WTC11 (cell line): Measurements from ENCODE around the gene RGS14. TPM values are rescaled to one million over a fixed set of nuclear protein-coding genes. Genes with fewer than 3 reads are reported as not detected.

Source experiments
- ATAC-seq: fragments of 200-7000 bp; cut with Tn5 transposase; 2 replicates; pipeline ENCODE4 v1.10.0; 2021; ENCODE audit warnings: mild to moderate bottlenecking, moderate library complexity
- CTCF ChIA-PET: fragments of 300-600 bp; sonication (Branson Sonifier 250); formaldehyde crosslinking; loops from one replicate; lab custom pipeline; 2021; ENCODE audit warnings: antibody characterized with exemption; lab: Charles Lee
- POLR2A ChIA-PET: fragments of 350-600 bp; sonication (Branson Sonifier 250); formaldehyde crosslinking; loops from one replicate; lab custom pipeline; 2021; ENCODE audit warnings: antibody characterized with exemption; lab: Charles Lee
- DNase-seq: peaks from one replicate; pipeline ENCODE4 v3.0.0; 2021; ENCODE audit warnings: low spot score
- H3K27ac Mint-ChIP-seq: 2 replicates; pipeline ENCODE4 v1.8.0; 2021; ENCODE audit warnings: mixed read lengths
- H3K27me3 Mint-ChIP-seq: 2 replicates; pipeline ENCODE4 v1.8.0; 2021; ENCODE audit warnings: low read depth, mild to moderate bottlenecking, moderate library complexity, mixed read lengths
- H3K36me3 Mint-ChIP-seq: 2 replicates; pipeline ENCODE4 v1.8.0; 2021; ENCODE audit warnings: mixed read lengths
- H3K4me1 Mint-ChIP-seq: 2 replicates; pipeline ENCODE4 v1.8.0; 2022; ENCODE audit warnings: mixed read lengths
- H3K4me3 Mint-ChIP-seq: 2 replicates; pipeline ENCODE4 v1.8.0; 2021; ENCODE audit warnings: mild to moderate bottlenecking, moderate library complexity, mixed read lengths
- H3K9me3 Mint-ChIP-seq: 2 replicates; pipeline ENCODE4 v1.8.0; 2021; ENCODE audit warnings: mixed read lengths
- ETV6 ChIP-seq: sonication (generic); formaldehyde crosslinking; IDR thresholded peaks from 2 replicates; pipeline ENCODE4 v1.8.1; 2022; ENCODE audit warnings: mild to moderate bottlenecking, missing genetic modification reagents
- FOXJ3 ChIP-seq: sonication (generic); formaldehyde crosslinking; IDR thresholded peaks from 2 replicates; pipeline ENCODE4 v1.9.0; 2021; ENCODE audit warnings: missing genetic modification reagents, mild to moderate bottlenecking, borderline replicate concordance
- FOXP1 ChIP-seq: sonication (generic); formaldehyde crosslinking; IDR thresholded peaks from 2 replicates; pipeline ENCODE4 v1.8.0; 2022; ENCODE audit warnings: missing genetic modification reagents, mild to moderate bottlenecking, moderate library complexity, borderline replicate concordance
- GTF2I ChIP-seq: fragments of 250-450 bp; sonication (Bioruptor Pico); conservative IDR thresholded peaks from 2 replicates; pipeline ENCODE4 v1.4.0; 2021; ENCODE audit warnings: mild to moderate bottlenecking
- NFATC4 ChIP-seq: fragments of 250-450 bp; sonication (Bioruptor Pico); IDR thresholded peaks from 2 replicates; pipeline ENCODE4 v1.9.0; 2021; ENCODE audit warnings: mild to moderate bottlenecking
- NR1H2 ChIP-seq: sonication (generic); formaldehyde crosslinking; IDR thresholded peaks from 2 replicates; pipeline ENCODE4 v1.9.0; 2021; ENCODE audit warnings: mild to moderate bottlenecking, moderate library complexity, missing genetic modification reagents
- OVOL2 ChIP-seq: fragments of 250-450 bp; sonication (Bioruptor Pico); IDR thresholded peaks from 2 replicates; pipeline ENCODE4 v1.9.0; 2021; ENCODE audit warnings: mild to moderate bottlenecking, borderline replicate concordance
- SMAD4 ChIP-seq: sonication (generic); formaldehyde crosslinking; IDR thresholded peaks from 2 replicates; pipeline ENCODE4 v1.8.0; 2022; ENCODE audit warnings: mild to moderate bottlenecking, missing genetic modification reagents
- total RNA-seq: library from RNA; stranded (reverse); gene quantifications from 3 replicates; pipeline ENCODE4 v1.2.3, GENCODE V29; 2021
- TF ChIP-seq, protein P1 (sequence below): sonication (generic); formaldehyde crosslinking; IDR thresholded peaks from 2 replicates; pipeline ENCODE4 v1.8.0; 2022; ENCODE audit warnings: mild to moderate bottlenecking, missing genetic modification reagents
- TF ChIP-seq, protein P2 (sequence below): sonication (generic); formaldehyde crosslinking; IDR thresholded peaks from 2 replicates; pipeline ENCODE4 v1.8.1; 2023; ENCODE audit warnings: mild to moderate bottlenecking, missing genetic modification reagents
- TF ChIP-seq, protein P3 (sequence below): sonication (generic); formaldehyde crosslinking; IDR thresholded peaks from 2 replicates; pipeline ENCODE4 v1.8.0; 2023; ENCODE audit warnings: mild to moderate bottlenecking, missing genetic modification reagents
- TF ChIP-seq, protein P4 (sequence below): fragments of 250-450 bp; sonication (Bioruptor Pico); conservative IDR thresholded peaks from 2 replicates; pipeline ENCODE4 v1.9.0; 2021; ENCODE audit warnings: mild to moderate bottlenecking
- TF ChIP-seq, protein P5 (sequence below): sonication (generic); formaldehyde crosslinking; IDR thresholded peaks from 2 replicates; pipeline ENCODE4 v1.8.1; 2023; ENCODE audit warnings: mild to moderate bottlenecking, moderate library complexity, missing genetic modification reagents
- TF ChIP-seq, protein P6 (sequence below): sonication (generic); formaldehyde crosslinking; conservative IDR thresholded peaks from 2 replicates; pipeline ENCODE4 v1.8.1; 2023; ENCODE audit warnings: mild to moderate bottlenecking, low read depth, missing genetic modification reagents, moderate library complexity

The RGS14 gene
- total RNA-seq, 1 experiment from 2014 or later, result 74.6 TPM

DNA sequence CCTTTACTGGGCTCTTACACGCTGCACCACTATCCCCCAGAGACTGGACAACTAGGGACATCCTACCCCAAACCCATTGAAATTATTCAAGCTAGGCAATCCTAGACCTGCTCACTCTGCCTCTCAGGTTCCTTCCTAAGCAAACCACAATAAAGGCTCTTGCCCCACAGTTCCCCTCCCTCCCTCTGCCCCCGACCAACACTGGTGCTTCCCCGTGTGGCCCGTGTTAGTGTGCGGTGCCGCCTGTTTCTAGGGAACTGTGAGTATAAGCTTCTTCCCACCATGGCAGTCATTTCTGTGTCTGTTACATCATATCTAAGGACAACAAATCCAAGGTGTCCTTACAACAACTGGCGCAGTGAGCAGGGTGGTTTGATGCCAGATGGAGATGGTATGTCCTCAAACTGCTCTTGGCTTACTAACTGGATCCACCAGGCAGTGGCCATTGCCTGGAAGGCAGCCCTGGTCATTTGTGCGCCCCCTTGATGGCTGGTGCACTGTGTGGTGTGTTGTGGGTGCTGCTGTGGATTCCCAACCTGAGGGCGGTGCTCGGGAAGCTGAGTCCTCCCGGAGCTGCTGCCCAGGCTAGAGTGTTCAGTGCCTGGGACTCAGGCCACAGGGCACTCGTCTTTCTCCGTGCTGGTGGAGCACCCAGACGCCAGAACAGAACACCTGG is 37.7 kb upstream of the RGS14 start (continued):
- TF ChIP-seq, protein P1, sequence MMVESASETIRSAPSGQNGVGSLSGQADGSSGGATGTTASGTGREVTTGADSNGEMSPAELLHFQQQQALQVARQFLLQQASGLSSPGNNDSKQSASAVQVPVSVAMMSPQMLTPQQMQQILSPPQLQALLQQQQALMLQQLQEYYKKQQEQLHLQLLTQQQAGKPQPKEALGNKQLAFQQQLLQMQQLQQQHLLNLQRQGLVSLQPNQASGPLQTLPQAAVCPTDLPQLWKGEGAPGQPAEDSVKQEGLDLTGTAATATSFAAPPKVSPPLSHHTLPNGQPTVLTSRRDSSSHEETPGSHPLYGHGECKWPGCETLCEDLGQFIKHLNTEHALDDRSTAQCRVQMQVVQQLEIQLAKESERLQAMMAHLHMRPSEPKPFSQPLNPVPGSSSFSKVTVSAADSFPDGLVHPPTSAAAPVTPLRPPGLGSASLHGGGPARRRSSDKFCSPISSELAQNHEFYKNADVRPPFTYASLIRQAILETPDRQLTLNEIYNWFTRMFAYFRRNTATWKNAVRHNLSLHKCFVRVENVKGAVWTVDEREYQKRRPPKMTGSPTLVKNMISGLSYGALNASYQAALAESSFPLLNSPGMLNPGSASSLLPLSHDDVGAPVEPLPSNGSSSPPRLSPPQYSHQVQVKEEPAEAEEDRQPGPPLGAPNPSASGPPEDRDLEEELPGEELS (CRISPR knock-in tag), result no peak

DNA sequence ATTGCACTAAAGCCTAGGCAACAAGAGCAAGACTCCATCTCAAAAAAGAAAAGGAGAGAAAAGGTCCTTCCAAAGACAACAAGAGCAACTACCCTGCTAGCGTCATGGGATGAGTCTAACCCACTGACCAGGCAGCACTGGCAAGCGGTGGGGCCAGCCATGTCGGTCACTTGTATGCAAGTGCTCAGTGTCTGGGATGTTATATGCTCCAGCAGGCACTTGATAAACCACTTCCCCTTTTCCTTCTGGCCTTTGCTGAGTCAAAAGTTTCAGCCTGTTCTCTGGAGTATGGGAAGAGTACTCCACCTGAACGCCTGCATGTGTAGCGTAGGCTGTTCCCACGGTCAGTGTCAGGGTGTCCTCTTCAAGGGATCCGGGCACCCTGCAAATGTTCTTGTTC is 36.8 kb upstream of the RGS14 start:
- peaks cover 12% of the 10 kb centered on the region for H3K36me3 Mint-ChIP-seq
- CTCF ChIA-PET, result interaction anchor here (1.5 to 2.9 kb wide), 2 partner anchors 11 to 70 kb away, joined by 3 to 39 read pairs; no protein-coding TSS in a partner anchor
- TF ChIP-seq, protein P2, sequence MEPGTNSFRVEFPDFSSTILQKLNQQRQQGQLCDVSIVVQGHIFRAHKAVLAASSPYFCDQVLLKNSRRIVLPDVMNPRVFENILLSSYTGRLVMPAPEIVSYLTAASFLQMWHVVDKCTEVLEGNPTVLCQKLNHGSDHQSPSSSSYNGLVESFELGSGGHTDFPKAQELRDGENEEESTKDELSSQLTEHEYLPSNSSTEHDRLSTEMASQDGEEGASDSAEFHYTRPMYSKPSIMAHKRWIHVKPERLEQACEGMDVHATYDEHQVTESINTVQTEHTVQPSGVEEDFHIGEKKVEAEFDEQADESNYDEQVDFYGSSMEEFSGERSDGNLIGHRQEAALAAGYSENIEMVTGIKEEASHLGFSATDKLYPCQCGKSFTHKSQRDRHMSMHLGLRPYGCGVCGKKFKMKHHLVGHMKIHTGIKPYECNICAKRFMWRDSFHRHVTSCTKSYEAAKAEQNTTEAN, result no peak
- TF ChIP-seq FOXP1 (CRISPR knock-in tag) (no peak), NR1H2 (CRISPR knock-in tag) (no peak), NFATC4 (no peak), OVOL2 (CRISPR knock-in tag) (no peak), GTF2I (no peak), FOXJ3 (CRISPR knock-in tag) (no peak), SMAD4 (no peak), ETV6 (no peak)
- TF ChIP-seq, protein P3, sequence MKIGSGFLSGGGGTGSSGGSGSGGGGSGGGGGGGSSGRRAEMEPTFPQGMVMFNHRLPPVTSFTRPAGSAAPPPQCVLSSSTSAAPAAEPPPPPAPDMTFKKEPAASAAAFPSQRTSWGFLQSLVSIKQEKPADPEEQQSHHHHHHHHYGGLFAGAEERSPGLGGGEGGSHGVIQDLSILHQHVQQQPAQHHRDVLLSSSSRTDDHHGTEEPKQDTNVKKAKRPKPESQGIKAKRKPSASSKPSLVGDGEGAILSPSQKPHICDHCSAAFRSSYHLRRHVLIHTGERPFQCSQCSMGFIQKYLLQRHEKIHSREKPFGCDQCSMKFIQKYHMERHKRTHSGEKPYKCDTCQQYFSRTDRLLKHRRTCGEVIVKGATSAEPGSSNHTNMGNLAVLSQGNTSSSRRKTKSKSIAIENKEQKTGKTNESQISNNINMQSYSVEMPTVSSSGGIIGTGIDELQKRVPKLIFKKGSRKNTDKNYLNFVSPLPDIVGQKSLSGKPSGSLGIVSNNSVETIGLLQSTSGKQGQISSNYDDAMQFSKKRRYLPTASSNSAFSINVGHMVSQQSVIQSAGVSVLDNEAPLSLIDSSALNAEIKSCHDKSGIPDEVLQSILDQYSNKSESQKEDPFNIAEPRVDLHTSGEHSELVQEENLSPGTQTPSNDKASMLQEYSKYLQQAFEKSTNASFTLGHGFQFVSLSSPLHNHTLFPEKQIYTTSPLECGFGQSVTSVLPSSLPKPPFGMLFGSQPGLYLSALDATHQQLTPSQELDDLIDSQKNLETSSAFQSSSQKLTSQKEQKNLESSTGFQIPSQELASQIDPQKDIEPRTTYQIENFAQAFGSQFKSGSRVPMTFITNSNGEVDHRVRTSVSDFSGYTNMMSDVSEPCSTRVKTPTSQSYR (CRISPR knock-in tag), result no peak
- TF ChIP-seq, protein P4, sequence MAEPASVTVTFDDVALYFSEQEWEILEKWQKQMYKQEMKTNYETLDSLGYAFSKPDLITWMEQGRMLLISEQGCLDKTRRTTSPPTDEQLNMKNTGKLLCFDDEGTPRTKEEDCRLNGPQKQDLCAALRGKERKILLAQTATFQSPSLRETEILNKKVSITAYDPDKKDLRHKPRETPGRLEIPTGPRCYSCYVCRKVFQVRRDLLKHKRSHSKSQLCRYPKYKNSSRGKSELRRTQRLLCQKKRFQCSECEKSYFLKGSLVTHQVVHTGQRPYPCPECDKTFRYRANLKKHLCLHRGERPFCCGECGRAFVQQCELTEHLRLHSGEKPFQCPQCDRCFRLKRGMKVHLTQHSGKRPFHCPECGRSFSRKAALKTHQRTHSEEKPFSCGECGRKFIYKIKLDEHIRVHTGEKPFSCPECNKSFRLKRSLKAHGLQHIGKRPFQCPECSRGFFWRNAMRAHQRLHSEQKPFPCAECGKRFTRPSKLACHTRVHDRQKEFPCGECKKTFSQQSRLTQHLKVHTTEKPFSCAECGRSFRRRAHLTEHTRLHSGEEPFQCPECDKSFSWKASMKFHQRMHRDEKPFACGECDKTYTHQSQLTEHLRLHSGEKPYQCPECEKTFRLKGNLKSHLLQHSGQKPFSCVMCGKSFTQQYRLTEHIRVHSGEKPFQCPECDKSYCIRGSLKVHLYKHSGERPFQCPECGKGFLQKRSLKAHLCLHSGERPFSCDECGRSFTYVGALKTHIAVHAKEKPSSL (CRISPR knock-in tag), result no peak
- TF ChIP-seq, protein P5, sequence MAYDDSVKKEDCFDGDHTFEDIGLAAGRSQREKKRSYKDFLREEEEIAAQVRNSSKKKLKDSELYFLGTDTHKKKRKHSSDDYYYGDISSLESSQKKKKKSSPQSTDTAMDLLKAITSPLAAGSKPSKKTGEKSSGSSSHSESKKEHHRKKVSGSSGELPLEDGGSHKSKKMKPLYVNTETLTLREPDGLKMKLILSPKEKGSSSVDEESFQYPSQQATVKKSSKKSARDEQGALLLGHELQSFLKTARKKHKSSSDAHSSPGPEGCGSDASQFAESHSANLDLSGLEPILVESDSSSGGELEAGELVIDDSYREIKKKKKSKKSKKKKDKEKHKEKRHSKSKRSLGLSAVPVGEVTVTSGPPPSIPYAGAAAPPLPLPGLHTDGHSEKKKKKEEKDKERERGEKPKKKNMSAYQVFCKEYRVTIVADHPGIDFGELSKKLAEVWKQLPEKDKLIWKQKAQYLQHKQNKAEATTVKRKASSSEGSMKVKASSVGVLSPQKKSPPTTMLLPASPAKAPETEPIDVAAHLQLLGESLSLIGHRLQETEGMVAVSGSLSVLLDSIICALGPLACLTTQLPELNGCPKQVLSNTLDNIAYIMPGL (CRISPR knock-in tag), result no peak
- TF ChIP-seq, protein P6, sequence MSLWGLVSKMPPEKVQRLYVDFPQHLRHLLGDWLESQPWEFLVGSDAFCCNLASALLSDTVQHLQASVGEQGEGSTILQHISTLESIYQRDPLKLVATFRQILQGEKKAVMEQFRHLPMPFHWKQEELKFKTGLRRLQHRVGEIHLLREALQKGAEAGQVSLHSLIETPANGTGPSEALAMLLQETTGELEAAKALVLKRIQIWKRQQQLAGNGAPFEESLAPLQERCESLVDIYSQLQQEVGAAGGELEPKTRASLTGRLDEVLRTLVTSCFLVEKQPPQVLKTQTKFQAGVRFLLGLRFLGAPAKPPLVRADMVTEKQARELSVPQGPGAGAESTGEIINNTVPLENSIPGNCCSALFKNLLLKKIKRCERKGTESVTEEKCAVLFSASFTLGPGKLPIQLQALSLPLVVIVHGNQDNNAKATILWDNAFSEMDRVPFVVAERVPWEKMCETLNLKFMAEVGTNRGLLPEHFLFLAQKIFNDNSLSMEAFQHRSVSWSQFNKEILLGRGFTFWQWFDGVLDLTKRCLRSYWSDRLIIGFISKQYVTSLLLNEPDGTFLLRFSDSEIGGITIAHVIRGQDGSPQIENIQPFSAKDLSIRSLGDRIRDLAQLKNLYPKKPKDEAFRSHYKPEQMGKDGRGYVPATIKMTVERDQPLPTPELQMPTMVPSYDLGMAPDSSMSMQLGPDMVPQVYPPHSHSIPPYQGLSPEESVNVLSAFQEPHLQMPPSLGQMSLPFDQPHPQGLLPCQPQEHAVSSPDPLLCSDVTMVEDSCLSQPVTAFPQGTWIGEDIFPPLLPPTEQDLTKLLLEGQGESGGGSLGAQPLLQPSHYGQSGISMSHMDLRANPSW (CRISPR knock-in tag), result no peak

More for the DNA sequence above, 36.8 kb upstream of the RGS14 start:
- no peak for DNase-seq
- H3K27me3 Mint-ChIP-seq, result no peaks in the 10 kb centered on the region; the same call in 1 of the 2 replicates
- no peak for ATAC-seq
- H3K4me3 Mint-ChIP-seq, result no peak overlapping the region
- peak overlapping the region; percentile 72; the same call in 1 of the 2 replicates for H3K27ac Mint-ChIP-seq
- POLR2A ChIA-PET, result no interaction called here
- peaks cover 6% of the 10 kb centered on the region; the same call in 1 of the 2 replicates for H3K9me3 Mint-ChIP-seq
- H3K4me1 Mint-ChIP-seq, result peaks cover 20% of the 10 kb centered on the region
